Hepatocyte (in vitro differentiated cells): ENCODE results near the gene FBXO48.

Source experiments
- EZH2 ChIP-seq: fragments of 200-600 bp; sonication (generic); IDR thresholded peaks from 2 replicates; pipeline ENCODE4 v1.6.1; 2016; ENCODE audit warnings: antibody characterized with exemption, mild to moderate bottlenecking, borderline replicate concordance
- TF ChIP-seq, protein P1 (sequence below): fragments of 200-600 bp; sonication (generic); IDR thresholded peaks from 2 replicates; pipeline ENCODE4 v1.5.1; 2016; ENCODE audit warnings: antibody characterized with exemption, mild to moderate bottlenecking; ENCODE audit not compliant: poor library complexity

DNA sequence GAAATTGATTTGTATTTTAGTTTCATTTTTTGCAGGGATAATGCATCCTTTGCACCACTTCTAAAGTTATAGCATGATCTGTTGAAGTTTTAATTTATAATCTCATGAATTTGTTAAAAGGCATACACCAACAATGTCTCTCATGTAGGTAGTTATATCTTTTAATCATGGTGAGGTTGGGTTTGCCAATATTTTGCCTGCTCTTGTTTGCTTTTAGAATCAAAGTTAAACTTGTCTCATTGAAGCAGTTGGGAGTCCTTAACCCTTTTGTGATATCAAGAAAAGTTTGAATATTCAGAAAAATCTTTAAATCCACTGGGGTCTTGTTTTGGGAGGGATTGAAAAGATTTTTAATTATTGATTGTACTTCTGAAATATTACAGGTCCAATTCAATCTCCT lies 32.0 kb upstream of the FBXO48 start:
- TF ChIP-seq, protein P1, sequence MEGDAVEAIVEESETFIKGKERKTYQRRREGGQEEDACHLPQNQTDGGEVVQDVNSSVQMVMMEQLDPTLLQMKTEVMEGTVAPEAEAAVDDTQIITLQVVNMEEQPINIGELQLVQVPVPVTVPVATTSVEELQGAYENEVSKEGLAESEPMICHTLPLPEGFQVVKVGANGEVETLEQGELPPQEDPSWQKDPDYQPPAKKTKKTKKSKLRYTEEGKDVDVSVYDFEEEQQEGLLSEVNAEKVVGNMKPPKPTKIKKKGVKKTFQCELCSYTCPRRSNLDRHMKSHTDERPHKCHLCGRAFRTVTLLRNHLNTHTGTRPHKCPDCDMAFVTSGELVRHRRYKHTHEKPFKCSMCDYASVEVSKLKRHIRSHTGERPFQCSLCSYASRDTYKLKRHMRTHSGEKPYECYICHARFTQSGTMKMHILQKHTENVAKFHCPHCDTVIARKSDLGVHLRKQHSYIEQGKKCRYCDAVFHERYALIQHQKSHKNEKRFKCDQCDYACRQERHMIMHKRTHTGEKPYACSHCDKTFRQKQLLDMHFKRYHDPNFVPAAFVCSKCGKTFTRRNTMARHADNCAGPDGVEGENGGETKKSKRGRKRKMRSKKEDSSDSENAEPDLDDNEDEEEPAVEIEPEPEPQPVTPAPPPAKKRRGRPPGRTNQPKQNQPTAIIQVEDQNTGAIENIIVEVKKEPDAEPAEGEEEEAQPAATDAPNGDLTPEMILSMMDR = no peak
- TF ChIP-seq EZH2 = no peak
